Keratinocyte (primary cell): ENCODE data around the gene PRRX1. TPM values are rescaled to one million over a fixed set of nuclear protein-coding genes. Genes with fewer than 3 reads are reported as not detected.

ENCODE experiments used
- DNase-seq: peaks from one replicate; pipeline ENCODE4 v3.0.0-alpha.2; 2011; ENCODE audit warnings: low read depth, missing footprints, low spot score
- FAIRE-seq: peaks from 2 replicates; lab custom pipeline; 2011; peaks lifted over from hg19 to GRCh38; lab: Jason Lieb, UNC
- H2AFZ ChIP-seq: 2 replicates; pipeline ENCODE4 v1.6.0; 2012; ENCODE audit warnings: low read length, control low read depth, inconsistent platforms; ENCODE audit not compliant: control insufficient read depth
- H3K27ac ChIP-seq: 2 replicates; pipeline ENCODE4 v1.5.1; 2011; ENCODE audit warnings: low read length; ENCODE audit not compliant: control insufficient read depth, insufficient read depth
- H3K27me3 ChIP-seq: 3 replicates; pipeline ENCODE4 v1.6.0; 2011; ENCODE audit warnings: low read length; ENCODE audit not compliant: control insufficient read depth, insufficient read depth; ENCODE audit errors: extremely low read depth
- H3K36me3 ChIP-seq, 2 experiments: 2 replicates in 1 of 2; 3 replicates in 1 of 2; pipeline ENCODE4 v1.5.1; 2011; ENCODE audit warnings: low read length in 2 of 2, mild to moderate bottlenecking in 1 of 2; ENCODE audit not compliant: control insufficient read depth in 2 of 2, insufficient read depth in 2 of 2; ENCODE audit errors: extremely low read depth in 1 of 2
- H3K4me1 ChIP-seq: 3 replicates; pipeline ENCODE4 v1.5.1; 2011; ENCODE audit warnings: low read length; ENCODE audit not compliant: control insufficient read depth, insufficient read depth; ENCODE audit errors: extremely low read depth
- H3K4me2 ChIP-seq: 3 replicates; pipeline ENCODE4 v1.6.0; 2011; ENCODE audit warnings: low read depth, low read length; ENCODE audit not compliant: control insufficient read depth, insufficient read depth; ENCODE audit errors: extremely low read depth
- H3K4me3 ChIP-seq, 3 experiments: fragments of 200-600 bp in 1 of 3; sonication (generic) in 1 of 3; 2 replicates in 2 of 3; 3 replicates in 1 of 3; pipeline ENCODE4 v1.5.1; 2011 to 2016; ENCODE audit warnings: low read length in 3 of 3, mild to moderate bottlenecking in 3 of 3, control low read depth in 2 of 3, inconsistent platforms in 1 of 3, low read depth in 1 of 3, mixed read lengths in 1 of 3, mixed run types in 1 of 3, moderate library complexity in 1 of 3; ENCODE audit not compliant: control insufficient read depth in 2 of 3, insufficient read depth in 2 of 3; ENCODE audit errors: extremely low read depth in 1 of 3
- H3K79me2 ChIP-seq: 2 replicates; pipeline ENCODE4 v1.6.0; 2012; ENCODE audit warnings: low read length; ENCODE audit not compliant: control insufficient read depth, insufficient read depth
- H3K9ac ChIP-seq: 3 replicates; pipeline ENCODE4 v1.6.0; 2011; ENCODE audit warnings: low read length; ENCODE audit not compliant: control insufficient read depth, insufficient read depth; ENCODE audit errors: extremely low read depth
- H3K9me1 ChIP-seq: 3 replicates; pipeline ENCODE4 v1.6.0; 2011; ENCODE audit warnings: low read length; ENCODE audit not compliant: control insufficient read depth, insufficient read depth; ENCODE audit errors: extremely low read depth
- H3K9me3 ChIP-seq: 2 replicates; pipeline ENCODE4 v1.5.1; 2012; ENCODE audit warnings: low read depth, low read length; ENCODE audit not compliant: control insufficient read depth
- H4K20me1 ChIP-seq: 3 replicates; pipeline ENCODE4 v1.6.0; 2011; ENCODE audit warnings: low read length; ENCODE audit not compliant: control insufficient read depth, insufficient read depth; ENCODE audit errors: extremely low read depth
- CTCF ChIP-seq, 3 experiments: IDR thresholded peaks in 1 of 3; conservative IDR thresholded peaks in 1 of 3; optimal IDR thresholded peaks in 1 of 3; 2 replicates in 2 of 3; 3 replicates in 1 of 3; pipeline versions ENCODE3 to v1.5.1; 2011; ENCODE audit warnings: low read length in 3 of 3, mild to moderate bottlenecking in 3 of 3, moderate library complexity in 2 of 3, control low read depth in 1 of 3, inconsistent platforms in 1 of 3; ENCODE audit not compliant: insufficient read depth in 2 of 3; ENCODE audit errors: extremely low read depth in 1 of 3
- EZH2 ChIP-seq: IDR thresholded peaks from one replicate; pipeline ENCODE4 v1.6.1; 2012; ENCODE audit warnings: inconsistent platforms, mild to moderate bottlenecking, low read length, moderate library complexity
- dilution Hi-C: fragments of 300-500 bp; cut with MboI; formaldehyde crosslinking; loops from one replicate; pipeline ENCODE4 v1.7.0; 2020; ENCODE audit warnings: low sequenced_read_pairs; ENCODE audit not compliant: extremely low pct_ligation_motif_present
- polyA plus RNA-seq, 5 experiments: library from polyadenylated mRNA; depleted of rRNA in 3 of 5; stranded (reverse) in 3 of 5; stranded (forward) in 1 of 5; unstranded in 1 of 5; fragments of >200 nt; gene quantifications; 1 replicate in 1 of 5; 2 replicates in 3 of 5; 3 replicates in 1 of 5; pipeline versions ENCODE4 v1.2.1 to v1.2.3, GENCODE V29; 2011 to 2012; ENCODE audit warnings: missing spikeins in 2 of 5, low read depth in 1 of 5, low replicate concordance in 1 of 5

PRRX1 gene
- polyA plus RNA-seq, 1 donor (not counting 4 experiments of a cell fraction or from before 2014, with no cell fraction given) = not detected

- no peak overlapping the region for H3K4me2 ChIP-seq
- dilution Hi-C loops = no loop called here
Measured at GRCh38 chr1:170776777-170777176, 112.8 kb downstream of the PRRX1 start.

More at GRCh38 chr1:170776777-170777176, 112.8 kb downstream of the PRRX1 start:
- Histone ChIP-seq H3K9me1 (no peaks in the 10 kb centered on the region), H3K27ac (no peak overlapping the region), H3K9me3 (no peaks in the 10 kb centered on the region), H2AFZ (no peak overlapping the region), H4K20me1 (no peaks in the 10 kb centered on the region), H3K4me1 (no peaks in the 10 kb centered on the region), H3K4me3 (no peak overlapping the region), H3K27me3 (no peaks in the 10 kb centered on the region), H3K79me2 (no peaks in the 10 kb centered on the region), H3K9ac (no peak overlapping the region), H3K36me3 (no peaks in the 10 kb centered on the region)
- DNase-seq (no peak), FAIRE-seq (no peak)
- no peak for TF ChIP-seq CTCF (optimal IDR thresholded peaks at IDR 0.05 in 1 of 3, IDR thresholded peaks at IDR 0.05 in 1 of 3, conservative IDR thresholded peaks at IDR 0.05 in 1 of 3; ENCODE audit: extremely low read depth in 1 of 3, insufficient read depth in 2 of 3, low read length in 3 of 3)
- TF ChIP-seq EZH2 = no peak

Other genes with a start within 250 kb of the PRRX1 start
- 5.5 to 12.0 TPM (median 8.7 TPM) in 3 replicates for gene GORAB, start 132.0 kb upstream of the PRRX1 start, polyA plus RNA-seq